Measurements from ENCODE around the gene RAP2B. TPM values are rescaled to one million over a fixed set of nuclear protein-coding genes. Genes with fewer than 3 reads are reported as not detected.

The RAP2B gene
- 10 to 100 TPM; 31.3 to 42.6 TPM for total RNA-seq

DNA sequence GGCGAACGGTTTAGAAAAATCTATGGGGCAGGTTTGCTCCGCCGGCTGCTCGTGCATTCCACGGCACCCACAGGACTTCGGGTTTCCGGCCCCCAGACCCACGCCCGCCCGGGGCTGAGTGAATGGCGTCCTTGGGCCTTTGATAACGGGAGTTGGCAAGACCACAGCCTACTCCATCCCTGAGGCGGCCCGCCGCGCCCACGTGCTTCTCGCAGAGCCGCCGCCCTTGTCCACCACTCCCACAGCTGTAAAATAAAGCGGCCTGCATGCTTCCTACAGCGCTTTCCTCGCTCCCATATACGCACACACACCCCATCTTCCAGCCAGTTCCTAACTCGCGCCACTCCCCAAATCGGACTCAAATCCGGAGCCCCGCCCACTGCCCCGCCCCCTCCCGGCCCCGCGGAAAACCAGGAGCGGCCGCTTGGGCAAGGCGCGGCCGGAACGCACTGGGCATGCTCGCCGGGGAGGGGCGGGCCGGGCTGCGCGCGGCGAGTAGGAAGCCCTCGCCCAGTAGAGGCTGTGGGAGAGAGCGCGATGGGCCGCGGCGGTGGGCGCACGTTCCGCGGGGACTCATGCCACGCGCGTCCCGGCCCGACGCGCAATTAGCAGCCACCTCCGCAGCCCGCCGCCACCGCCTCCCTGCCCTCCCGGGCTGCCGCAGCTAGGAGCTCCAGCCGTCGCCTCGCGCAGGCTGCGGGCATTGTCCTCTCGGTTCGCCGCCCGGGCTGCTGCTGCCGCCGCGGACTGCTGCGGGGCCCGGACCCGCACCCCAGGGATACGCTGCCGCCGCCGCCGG lies at the start of gene RAP2B:
TSS of gene RAP2B (plus strand) at position 513 of the 799 bp plus-strand sequence. CDS start 468 bp downstream, outside the sequence.

